Prostate gland (tissue), 2 donors: ENCODE results near the gene METTL5.

Experiments
- CTCF ChIP-seq, 4 experiments: fragments of 200-600 bp in 2 of 4; fragments of 450-650 bp in 2 of 4; sonication (generic) in 2 of 4; IDR thresholded peaks; 1 replicate in 3 of 4; 2 replicates in 1 of 4; pipeline ENCODE4 v1.5.1; 2016 to 2019; ENCODE audit warnings: antibody characterized with exemption in 4 of 4, mild to moderate bottlenecking in 2 of 4, moderate library complexity in 2 of 4
- POLR2A ChIP-seq: fragments of 450-650 bp; IDR thresholded peaks from one replicate; pipeline ENCODE4 v1.6.1; 2016; ENCODE audit warnings: antibody characterized with exemption, mild to moderate bottlenecking

- TF ChIP-seq CTCF (IDR thresholded peaks at IDR 0.05) (no peak), POLR2A (no peak)
Observed at GRCh38 chr2:169771021-169771420, 53.7 kb downstream of the METTL5 start.
